Lower leg skin (tissue), 3 donors: ENCODE data around the gene C22orf42.
"Not testable (repeated sequence)": the region's sequence is repeated elsewhere in the genome, so short reads cannot be mapped to it uniquely, and the experiment has no call there.

Experiments used
- POLR2A ChIP-seq, 2 donors: fragments of 450-650 bp; IDR thresholded peaks; one replicate each; pipeline ENCODE4 v1.6.1; 2016 to 2017; ENCODE audit warnings: antibody characterized with exemption in 2 of 2, mild to moderate bottlenecking in 1 of 2, moderate library complexity in 1 of 2
- TF ChIP-seq, protein P1 (sequence below), 3 donors: fragments of 450-650 bp; IDR thresholded peaks; one replicate each; pipeline ENCODE4 v1.5.1; 2016; ENCODE audit warnings: antibody characterized with exemption in 3 of 3, mild to moderate bottlenecking in 3 of 3, moderate library complexity in 2 of 3

- TF ChIP-seq, protein P1, sequence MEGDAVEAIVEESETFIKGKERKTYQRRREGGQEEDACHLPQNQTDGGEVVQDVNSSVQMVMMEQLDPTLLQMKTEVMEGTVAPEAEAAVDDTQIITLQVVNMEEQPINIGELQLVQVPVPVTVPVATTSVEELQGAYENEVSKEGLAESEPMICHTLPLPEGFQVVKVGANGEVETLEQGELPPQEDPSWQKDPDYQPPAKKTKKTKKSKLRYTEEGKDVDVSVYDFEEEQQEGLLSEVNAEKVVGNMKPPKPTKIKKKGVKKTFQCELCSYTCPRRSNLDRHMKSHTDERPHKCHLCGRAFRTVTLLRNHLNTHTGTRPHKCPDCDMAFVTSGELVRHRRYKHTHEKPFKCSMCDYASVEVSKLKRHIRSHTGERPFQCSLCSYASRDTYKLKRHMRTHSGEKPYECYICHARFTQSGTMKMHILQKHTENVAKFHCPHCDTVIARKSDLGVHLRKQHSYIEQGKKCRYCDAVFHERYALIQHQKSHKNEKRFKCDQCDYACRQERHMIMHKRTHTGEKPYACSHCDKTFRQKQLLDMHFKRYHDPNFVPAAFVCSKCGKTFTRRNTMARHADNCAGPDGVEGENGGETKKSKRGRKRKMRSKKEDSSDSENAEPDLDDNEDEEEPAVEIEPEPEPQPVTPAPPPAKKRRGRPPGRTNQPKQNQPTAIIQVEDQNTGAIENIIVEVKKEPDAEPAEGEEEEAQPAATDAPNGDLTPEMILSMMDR (IDR thresholded peaks at IDR 0.05): not testable (repeated sequence)
- not testable (repeated sequence) for TF ChIP-seq POLR2A (IDR thresholded peaks at IDR 0.05)
Measured at GRCh38 chr22:32135958-32136357, 23.1 kb downstream of the C22orf42 start.
